Activated CD4-positive, alpha-beta T cell treated with anti-CD3 and anti-CD28 coated beads for 48 hours (primary cell): ENCODE data around the gene GAB1.

Experiments
- DNase-seq: peaks from one replicate; pipeline ENCODE4 v3.0.0-alpha.2; 2020

The GAB1 gene

DNA sequence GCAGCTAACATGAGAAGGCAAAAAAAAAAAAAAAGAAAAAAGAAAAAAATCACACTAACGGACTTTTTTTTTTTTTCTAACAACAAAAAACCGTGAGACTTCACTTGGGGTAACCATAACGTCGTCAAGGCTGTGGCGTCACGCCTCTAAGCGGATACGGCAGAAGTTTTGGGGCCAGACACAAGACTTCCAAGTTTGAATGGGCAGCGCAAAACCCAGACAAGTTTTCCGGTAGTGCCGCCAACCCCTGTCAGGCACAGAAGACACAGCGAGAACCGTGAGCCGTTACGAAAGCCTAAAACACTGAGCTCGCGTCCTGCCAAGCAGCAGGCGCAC lies 176.3 kb downstream of the GAB1 start:
- no peak for DNase-seq

DNA sequence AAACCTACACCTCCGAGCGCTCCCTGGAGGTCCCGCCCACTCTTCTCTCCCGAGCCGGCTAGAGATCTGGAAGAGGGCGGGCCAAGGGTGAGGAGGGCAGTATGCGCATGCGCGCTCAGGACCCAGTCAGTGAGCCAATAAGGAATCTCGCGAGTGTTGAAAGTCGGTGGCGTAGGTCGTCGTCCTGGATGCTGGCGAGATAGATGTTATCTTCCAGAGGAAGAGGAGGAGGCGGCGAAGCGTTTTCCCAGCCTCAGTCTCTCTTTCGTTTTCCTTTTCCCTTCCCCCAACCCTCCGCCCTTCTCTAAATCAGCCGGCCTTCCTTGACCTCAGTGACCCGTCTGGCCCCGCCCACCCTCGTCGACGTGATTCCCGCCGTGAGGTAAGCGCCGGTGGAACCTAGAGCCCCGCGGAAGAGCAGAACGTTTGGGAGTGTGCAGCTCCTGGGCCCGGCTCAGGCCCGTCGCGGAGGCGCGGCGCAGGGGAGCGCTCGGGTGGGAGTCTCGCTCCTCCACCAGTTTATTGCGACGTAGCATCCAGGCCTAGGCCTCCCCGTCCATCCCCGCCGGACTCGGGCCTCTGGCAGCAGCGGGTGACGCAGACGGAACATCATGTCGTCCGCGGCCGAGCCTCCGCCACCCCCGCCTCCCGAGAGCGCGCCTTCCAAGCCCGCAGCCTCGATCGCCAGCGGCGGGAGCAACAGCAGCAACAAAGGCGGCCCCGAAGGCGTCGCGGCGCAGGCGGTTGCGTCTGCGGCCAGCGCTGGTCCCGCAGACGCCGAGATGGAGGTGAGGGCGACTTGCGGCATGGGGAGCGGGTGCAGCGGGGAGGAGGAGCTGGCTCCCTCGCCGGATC lies 176.9 kb downstream of the GAB1 start, which contains the start of gene SMARCA5:
Gene SMARCA5, plus strand, starts transcription at position 389 of the 855 bp plus-strand sequence. Its CDS starts 223 bp downstream, at position 612.
- peak; percentile 97 for DNase-seq

GRCh38 chr4:143514169-143514495 lies 177.5 kb downstream of the GAB1 start:
- no peak for DNase-seq

DNA sequence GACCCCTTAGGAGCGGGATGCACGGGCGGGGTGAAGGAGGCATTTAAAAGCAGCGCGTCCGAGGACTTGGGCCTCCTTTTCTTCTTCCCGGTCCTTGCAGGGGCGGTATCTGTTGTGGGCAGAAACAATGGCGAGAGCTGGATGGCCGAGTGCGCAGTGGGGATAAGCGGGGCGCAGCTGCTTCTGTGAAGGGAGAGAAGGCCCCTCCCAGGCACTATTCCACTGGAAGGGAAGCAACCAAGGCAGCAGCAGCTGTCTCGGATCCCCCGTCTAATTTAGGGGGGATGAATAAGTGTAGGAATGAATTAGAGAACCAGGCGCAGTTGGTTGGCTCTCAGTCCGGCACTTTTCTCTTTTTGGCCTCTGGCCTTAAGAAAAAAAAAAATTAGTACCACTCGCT lies 177.8 kb downstream of the GAB1 start:
- DNase-seq, result peak; percentile 31

DNA sequence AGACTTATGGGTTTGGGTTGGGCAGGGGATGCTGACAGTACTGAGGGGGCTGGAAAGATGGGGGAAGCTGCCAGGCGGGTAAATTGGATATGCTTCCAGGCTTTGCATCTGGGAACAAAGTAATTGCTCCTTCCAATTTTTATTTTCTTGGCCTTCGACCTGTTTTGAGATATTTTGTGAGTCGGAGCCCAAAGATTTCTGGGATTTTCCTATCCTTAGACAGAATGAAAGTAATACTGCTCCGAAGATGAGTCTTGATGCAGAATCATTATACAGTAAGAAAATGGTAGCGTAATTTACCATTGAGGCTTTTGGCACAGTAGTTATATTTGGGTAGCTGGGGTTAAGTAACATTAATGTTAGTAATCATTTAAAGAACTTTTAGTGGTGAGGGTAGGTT lies 178.2 kb downstream of the GAB1 start:
- DNase-seq, result no peak

DNA sequence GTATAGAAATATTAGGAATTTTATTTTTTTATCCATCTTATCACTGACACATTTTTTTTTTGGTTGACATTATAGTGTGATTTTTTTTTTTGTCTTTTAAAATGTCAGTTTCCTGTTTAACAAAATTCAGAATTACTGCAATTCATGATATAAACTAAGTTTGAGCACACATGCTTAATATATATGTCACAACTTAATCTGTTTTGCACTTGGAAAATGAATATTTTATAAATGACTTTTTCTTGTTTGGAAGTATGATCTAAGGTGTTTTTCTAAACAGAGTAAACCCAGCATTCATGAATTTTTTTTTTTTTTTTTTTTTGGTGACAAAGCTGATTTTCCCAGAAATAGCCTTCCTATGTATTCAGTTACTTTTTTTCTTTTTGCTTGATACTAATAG lies 179.2 kb downstream of the GAB1 start:
- DNase-seq, result no peak

- no peak for DNase-seq
Measured at GRCh38 chr4:143517764-143518163, 181.1 kb downstream of the GAB1 start.
